HEK293 (cell line): Measurements from ENCODE around the gene SPACDR.
"Not testable (repeated sequence)": the region's sequence is repeated elsewhere in the genome, so short reads cannot be mapped to it uniquely, and the experiment has no call there.

ENCODE experiments used
- CTCF ChIA-PET: fragments of 350-600 bp; formaldehyde crosslinking; extraction: SDS; loops from one replicate; lab custom pipeline; 2021; ENCODE audit warnings: antibody characterized with exemption; lab: Yijun Ruan, JAX
- POLR2A ChIA-PET: fragments of 300-600 bp; formaldehyde crosslinking; extraction: SDS; loops from one replicate; lab custom pipeline; 2020; ENCODE audit warnings: antibody characterized with exemption, inconsistent platforms; lab: Yijun Ruan, JAX
- H3K27ac ChIP-seq: fragments of 200-500 bp; sonication (Bioruptor generic); 2 replicates; pipeline ENCODE4 v1.5.1; 2014; ENCODE audit warnings: low read depth, low read length, control low read depth, inconsistent platforms; ENCODE audit errors: extremely low read depth
- H3K36me3 ChIP-seq, 2 experiments: fragments of 200-500 bp in 1 of 2; sonication (Bioruptor generic) in 1 of 2; 1 replicate in 1 of 2; 2 replicates in 1 of 2; pipeline ENCODE4 v1.5.1; 2014 to 2017; ENCODE audit warnings: inconsistent platforms in 2 of 2, low read length in 2 of 2; ENCODE audit not compliant: control insufficient read depth in 2 of 2, insufficient read depth in 1 of 2
- H3K4me1 ChIP-seq: fragments of 200-500 bp; sonication (Bioruptor generic); 2 replicates; pipeline ENCODE4 v1.5.1; 2014; ENCODE audit warnings: mild to moderate bottlenecking, low read length, inconsistent platforms; ENCODE audit not compliant: control insufficient read depth, insufficient read depth
- H3K4me3 ChIP-seq: 2 replicates; pipeline ENCODE4 v1.5.1; 2011; ENCODE audit warnings: low read depth, mild to moderate bottlenecking, control low read depth, low read length, moderate library complexity
- H3K9me3 ChIP-seq: fragments of 200-500 bp; sonication (Bioruptor generic); 2 replicates; pipeline ENCODE4 v1.5.1; 2014; ENCODE audit warnings: low read depth, low read length, inconsistent platforms; ENCODE audit not compliant: control insufficient read depth, insufficient read depth
- REPIN1 ChIP-seq: fragments of 450-650 bp; formaldehyde crosslinking; IDR thresholded peaks from 2 replicates; pipeline ENCODE4 v1.5.1; 2017; ENCODE audit warnings: missing biosample characterization, missing genetic modification characterization, low read depth
- SCRT1 ChIP-seq: fragments of 450-650 bp; formaldehyde crosslinking; IDR thresholded peaks from 2 replicates; pipeline ENCODE4 v1.5.1; 2016; ENCODE audit warnings: missing biosample characterization, missing genetic modification characterization, borderline replicate concordance
- SCRT2 ChIP-seq: fragments of 450-650 bp; formaldehyde crosslinking; IDR thresholded peaks from 2 replicates; pipeline ENCODE4 v1.5.1; 2016; ENCODE audit warnings: missing biosample characterization, missing genetic modification characterization
- SP3 ChIP-seq: fragments of 450-650 bp; formaldehyde crosslinking; IDR thresholded peaks from 2 replicates; pipeline ENCODE4 v1.5.1; 2016; ENCODE audit warnings: missing biosample characterization, missing genetic modification characterization
- ZBTB21 ChIP-seq: fragments of 450-650 bp; formaldehyde crosslinking; IDR thresholded peaks from 2 replicates; pipeline ENCODE4 v1.5.1; 2017; ENCODE audit warnings: missing biosample characterization, missing genetic modification characterization
- ZFHX2 ChIP-seq: fragments of 450-650 bp; formaldehyde crosslinking; conservative IDR thresholded peaks from 2 replicates; pipeline ENCODE4 v1.5.1; 2016; ENCODE audit warnings: missing biosample characterization, missing genetic modification characterization
- ZNF10 ChIP-seq: fragments of 450-650 bp; formaldehyde crosslinking; IDR thresholded peaks from 2 replicates; pipeline ENCODE4 v1.5.1; 2017; ENCODE audit warnings: missing biosample characterization, missing genetic modification characterization
- ZNF121 ChIP-seq: fragments of 450-650 bp; formaldehyde crosslinking; IDR thresholded peaks from 2 replicates; pipeline ENCODE4 v1.5.1; 2016; ENCODE audit warnings: missing biosample characterization, missing genetic modification characterization
- ZNF146 ChIP-seq: fragments of 450-650 bp; formaldehyde crosslinking; IDR thresholded peaks from 2 replicates; pipeline ENCODE4 v1.5.1; 2016; ENCODE audit warnings: missing biosample characterization, missing genetic modification characterization
- ZNF184 ChIP-seq: fragments of 450-650 bp; IDR thresholded peaks from 2 replicates; pipeline ENCODE4 v1.5.1; 2018; ENCODE audit warnings: missing biosample characterization, mild to moderate bottlenecking, missing genetic modification characterization
- ZNF623 ChIP-seq: fragments of 450-650 bp; formaldehyde crosslinking; IDR thresholded peaks from 2 replicates; pipeline ENCODE4 v1.5.1; 2016; ENCODE audit warnings: missing biosample characterization, missing genetic modification characterization
- ZNF626 ChIP-seq: fragments of 450-650 bp; sonication (Bioruptor Pico); formaldehyde crosslinking; IDR thresholded peaks from 2 replicates; pipeline ENCODE4 v1.5.1; 2018; ENCODE audit warnings: missing biosample characterization, missing genetic modification characterization, inconsistent platforms
- ZNF645 ChIP-seq: fragments of 450-650 bp; formaldehyde crosslinking; IDR thresholded peaks from 2 replicates; pipeline ENCODE4; 2016; ENCODE audit warnings: missing biosample characterization, missing genetic modification characterization
- ZNF768 ChIP-seq: fragments of 450-650 bp; formaldehyde crosslinking; IDR thresholded peaks from 2 replicates; pipeline ENCODE4 v1.5.1; 2018; ENCODE audit warnings: missing biosample characterization, mild to moderate bottlenecking, missing genetic modification characterization
- TF ChIP-seq, protein P1 (sequence below): fragments of 450-650 bp; formaldehyde crosslinking; IDR thresholded peaks from 2 replicates; pipeline ENCODE4 v1.5.1; 2016; ENCODE audit warnings: missing biosample characterization, missing genetic modification characterization
- TF ChIP-seq, protein P2 (sequence below): fragments of 450-650 bp; formaldehyde crosslinking; IDR thresholded peaks from 2 replicates; pipeline ENCODE4 v1.5.1; 2016; ENCODE audit warnings: missing biosample characterization, missing genetic modification characterization, borderline replicate concordance
- TF ChIP-seq, protein P3 (sequence below): fragments of 450-650 bp; formaldehyde crosslinking; optimal IDR thresholded peaks from 2 replicates; pipeline ENCODE3; 2016; ENCODE audit warnings: missing biosample characterization, mild to moderate bottlenecking, missing genetic modification characterization

The SPACDR gene

DNA sequence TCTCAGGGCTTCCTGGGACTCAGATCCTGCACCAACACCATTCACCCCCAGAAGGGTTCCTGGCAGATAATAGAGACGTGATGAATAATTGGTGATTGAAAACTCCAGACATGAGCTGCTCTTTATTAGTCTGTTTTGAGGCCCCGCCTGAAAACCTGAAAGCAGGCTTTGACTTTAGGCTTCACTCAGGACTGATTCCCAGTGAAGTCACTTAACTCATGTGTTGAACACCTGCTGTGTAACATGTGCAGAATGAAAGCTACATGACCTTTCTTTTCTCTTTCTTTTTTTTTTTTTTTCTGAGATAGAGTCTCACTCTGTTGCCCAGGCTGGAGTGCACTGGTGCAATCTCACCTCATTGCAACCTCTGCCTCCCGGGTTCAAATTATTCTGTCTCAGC lies 8.9 kb downstream of the SPACDR start (continued):
- TF ChIP-seq, protein P1, sequence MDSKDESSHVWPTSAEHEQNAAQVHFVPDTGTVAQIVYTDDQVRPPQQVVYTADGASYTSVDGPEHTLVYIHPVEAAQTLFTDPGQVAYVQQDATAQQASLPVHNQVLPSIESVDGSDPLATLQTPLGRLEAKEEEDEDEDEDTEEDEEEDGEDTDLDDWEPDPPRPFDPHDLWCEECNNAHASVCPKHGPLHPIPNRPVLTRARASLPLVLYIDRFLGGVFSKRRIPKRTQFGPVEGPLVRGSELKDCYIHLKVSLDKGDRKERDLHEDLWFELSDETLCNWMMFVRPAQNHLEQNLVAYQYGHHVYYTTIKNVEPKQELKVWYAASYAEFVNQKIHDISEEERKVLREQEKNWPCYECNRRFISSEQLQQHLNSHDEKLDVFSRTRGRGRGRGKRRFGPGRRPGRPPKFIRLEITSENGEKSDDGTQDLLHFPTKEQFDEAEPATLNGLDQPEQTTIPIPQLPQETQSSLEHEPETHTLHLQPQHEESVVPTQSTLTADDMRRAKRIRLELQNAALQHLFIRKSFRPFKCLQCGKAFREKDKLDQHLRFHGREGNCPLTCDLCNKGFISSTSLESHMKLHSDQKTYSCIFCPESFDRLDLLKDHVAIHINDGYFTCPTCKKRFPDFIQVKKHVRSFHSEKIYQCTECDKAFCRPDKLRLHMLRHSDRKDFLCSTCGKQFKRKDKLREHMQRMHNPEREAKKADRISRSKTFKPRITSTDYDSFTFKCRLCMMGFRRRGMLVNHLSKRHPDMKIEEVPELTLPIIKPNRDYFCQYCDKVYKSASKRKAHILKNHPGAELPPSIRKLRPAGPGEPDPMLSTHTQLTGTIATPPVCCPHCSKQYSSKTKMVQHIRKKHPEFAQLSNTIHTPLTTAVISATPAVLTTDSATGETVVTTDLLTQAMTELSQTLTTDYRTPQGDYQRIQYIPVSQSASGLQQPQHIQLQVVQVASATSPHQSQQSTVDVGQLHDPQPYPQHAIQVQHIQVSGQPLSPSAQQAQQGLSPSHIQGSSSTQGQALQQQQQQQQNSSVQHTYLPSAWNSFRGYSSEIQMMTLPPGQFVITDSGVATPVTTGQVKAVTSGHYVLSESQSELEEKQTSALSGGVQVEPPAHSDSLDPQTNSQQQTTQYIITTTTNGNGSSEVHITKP: no peak
- TF ChIP-seq ZNF623 (no peak), ZNF645 (tag by site-specific recombination) (no peak), SP3 (tag by site-specific recombination) (no peak), ZNF121 (tag by site-specific recombination) (0 out of 2 replicates have a peak, but pooled peaks have one; percentile 47), ZNF184 (tag by site-specific recombination) (no peak), ZBTB21 (tag by site-specific recombination) (no peak)
- TF ChIP-seq, protein P2, sequence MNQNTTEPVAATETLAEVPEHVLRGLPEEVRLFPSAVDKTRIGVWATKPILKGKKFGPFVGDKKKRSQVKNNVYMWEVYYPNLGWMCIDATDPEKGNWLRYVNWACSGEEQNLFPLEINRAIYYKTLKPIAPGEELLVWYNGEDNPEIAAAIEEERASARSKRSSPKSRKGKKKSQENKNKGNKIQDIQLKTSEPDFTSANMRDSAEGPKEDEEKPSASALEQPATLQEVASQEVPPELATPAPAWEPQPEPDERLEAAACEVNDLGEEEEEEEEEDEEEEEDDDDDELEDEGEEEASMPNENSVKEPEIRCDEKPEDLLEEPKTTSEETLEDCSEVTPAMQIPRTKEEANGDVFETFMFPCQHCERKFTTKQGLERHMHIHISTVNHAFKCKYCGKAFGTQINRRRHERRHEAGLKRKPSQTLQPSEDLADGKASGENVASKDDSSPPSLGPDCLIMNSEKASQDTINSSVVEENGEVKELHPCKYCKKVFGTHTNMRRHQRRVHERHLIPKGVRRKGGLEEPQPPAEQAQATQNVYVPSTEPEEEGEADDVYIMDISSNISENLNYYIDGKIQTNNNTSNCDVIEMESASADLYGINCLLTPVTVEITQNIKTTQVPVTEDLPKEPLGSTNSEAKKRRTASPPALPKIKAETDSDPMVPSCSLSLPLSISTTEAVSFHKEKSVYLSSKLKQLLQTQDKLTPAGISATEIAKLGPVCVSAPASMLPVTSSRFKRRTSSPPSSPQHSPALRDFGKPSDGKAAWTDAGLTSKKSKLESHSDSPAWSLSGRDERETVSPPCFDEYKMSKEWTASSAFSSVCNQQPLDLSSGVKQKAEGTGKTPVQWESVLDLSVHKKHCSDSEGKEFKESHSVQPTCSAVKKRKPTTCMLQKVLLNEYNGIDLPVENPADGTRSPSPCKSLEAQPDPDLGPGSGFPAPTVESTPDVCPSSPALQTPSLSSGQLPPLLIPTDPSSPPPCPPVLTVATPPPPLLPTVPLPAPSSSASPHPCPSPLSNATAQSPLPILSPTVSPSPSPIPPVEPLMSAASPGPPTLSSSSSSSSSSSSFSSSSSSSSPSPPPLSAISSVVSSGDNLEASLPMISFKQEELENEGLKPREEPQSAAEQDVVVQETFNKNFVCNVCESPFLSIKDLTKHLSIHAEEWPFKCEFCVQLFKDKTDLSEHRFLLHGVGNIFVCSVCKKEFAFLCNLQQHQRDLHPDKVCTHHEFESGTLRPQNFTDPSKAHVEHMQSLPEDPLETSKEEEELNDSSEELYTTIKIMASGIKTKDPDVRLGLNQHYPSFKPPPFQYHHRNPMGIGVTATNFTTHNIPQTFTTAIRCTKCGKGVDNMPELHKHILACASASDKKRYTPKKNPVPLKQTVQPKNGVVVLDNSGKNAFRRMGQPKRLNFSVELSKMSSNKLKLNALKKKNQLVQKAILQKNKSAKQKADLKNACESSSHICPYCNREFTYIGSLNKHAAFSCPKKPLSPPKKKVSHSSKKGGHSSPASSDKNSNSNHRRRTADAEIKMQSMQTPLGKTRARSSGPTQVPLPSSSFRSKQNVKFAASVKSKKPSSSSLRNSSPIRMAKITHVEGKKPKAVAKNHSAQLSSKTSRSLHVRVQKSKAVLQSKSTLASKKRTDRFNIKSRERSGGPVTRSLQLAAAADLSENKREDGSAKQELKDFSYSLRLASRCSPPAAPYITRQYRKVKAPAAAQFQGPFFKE: no peak

GRCh38 chr7:100453854-100454253 lies 10.2 kb downstream of the SPACDR start:
- CTCF ChIA-PET: interaction anchor here (0.6 to 3.1 kb wide), 9 partner anchors 11 to 403 kb away, joined by 3 to 24 read pairs (median 4); no protein-coding TSS in a partner anchor
- POLR2A ChIA-PET: interaction anchor here (2.1 to 4.0 kb wide), 2 partner anchors 17 to 25 kb away, joined by 7 to 21 read pairs; partner anchors contain the start of genes MEPCE, PPP1R35 and ZCWPW1
- not testable (repeated sequence) for H3K36me3 ChIP-seq, H3K27ac ChIP-seq, H3K4me3 ChIP-seq, H3K9me3 ChIP-seq, H3K4me1 ChIP-seq
- peak; percentile 78 for TF ChIP-seq ZNF121 (tag by site-specific recombination)

- Histone ChIP-seq H3K4me1 (no peaks in the 10 kb centered on the region), H3K9me3 (no peaks in the 10 kb centered on the region), H3K27ac (no peak overlapping the region), H3K4me3 (no peak overlapping the region)
- POLR2A ChIA-PET: no interaction called here
- TF ChIP-seq, protein P3, sequence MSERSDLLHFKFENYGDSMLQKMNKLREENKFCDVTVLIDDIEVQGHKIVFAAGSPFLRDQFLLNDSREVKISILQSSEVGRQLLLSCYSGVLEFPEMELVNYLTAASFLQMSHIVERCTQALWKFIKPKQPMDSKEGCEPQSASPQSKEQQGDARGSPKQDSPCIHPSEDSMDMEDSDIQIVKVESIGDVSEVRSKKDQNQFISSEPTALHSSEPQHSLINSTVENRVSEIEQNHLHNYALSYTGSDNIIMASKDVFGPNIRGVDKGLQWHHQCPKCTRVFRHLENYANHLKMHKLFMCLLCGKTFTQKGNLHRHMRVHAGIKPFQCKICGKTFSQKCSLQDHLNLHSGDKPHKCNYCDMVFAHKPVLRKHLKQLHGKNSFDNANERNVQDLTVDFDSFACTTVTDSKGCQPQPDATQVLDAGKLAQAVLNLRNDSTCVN (tag by site-specific recombination): no peak
- TF ChIP-seq ZNF768 (tag by site-specific recombination) (peak; percentile 66; the same call in 1 of the 2 replicates), ZNF626 (no peak), ZNF146 (tag by site-specific recombination) (no peak), ZNF10 (0 out of 2 replicates have a peak, but pooled peaks have one; percentile 22), ZFHX2 (tag by site-specific recombination) (no peak), SCRT2 (no peak), REPIN1 (no peak), SCRT1 (no peak)
- TF ChIP-seq, all 188 proteins: peak for 2
- no peaks in the 10 kb centered on the region for H3K36me3 ChIP-seq
- CTCF ChIA-PET: no interaction called here
These were observed 11.5 kb downstream of the SPACDR start for GRCh38 chr7:100452513-100452912.
